HG03039 (cell line): ENCODE measurements around the gene PLPPR1.

Experiments used
- ATAC-seq: cut with Tn5 transposase; IDR thresholded peaks from one replicate; pipeline ENCODE4 v1.9.1; 2021; ENCODE audit warnings: mild to moderate bottlenecking, moderate library complexity; ENCODE audit not compliant: unreplicated experiment

PLPPR1 gene

DNA sequence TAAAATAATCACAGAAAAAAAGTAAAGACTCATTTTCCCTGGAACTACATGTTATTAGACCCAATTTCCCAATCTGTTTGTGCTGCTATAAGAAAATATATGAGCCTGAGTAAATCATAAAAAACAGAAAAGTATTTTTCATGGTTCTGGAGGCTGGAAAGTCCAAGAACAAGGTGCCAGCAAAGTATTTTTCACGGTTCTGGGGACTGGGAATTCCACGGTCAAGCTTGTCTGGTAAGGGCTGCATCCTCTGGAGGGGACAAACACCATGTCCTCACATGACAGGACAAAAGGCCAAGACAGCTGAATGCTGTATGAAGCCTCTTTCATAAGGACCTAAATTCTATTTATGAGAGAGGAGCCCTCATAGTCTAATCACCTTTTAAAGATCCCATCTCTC lies 172.3 kb downstream of the PLPPR1 start:
- ATAC-seq, result no peak

DNA sequence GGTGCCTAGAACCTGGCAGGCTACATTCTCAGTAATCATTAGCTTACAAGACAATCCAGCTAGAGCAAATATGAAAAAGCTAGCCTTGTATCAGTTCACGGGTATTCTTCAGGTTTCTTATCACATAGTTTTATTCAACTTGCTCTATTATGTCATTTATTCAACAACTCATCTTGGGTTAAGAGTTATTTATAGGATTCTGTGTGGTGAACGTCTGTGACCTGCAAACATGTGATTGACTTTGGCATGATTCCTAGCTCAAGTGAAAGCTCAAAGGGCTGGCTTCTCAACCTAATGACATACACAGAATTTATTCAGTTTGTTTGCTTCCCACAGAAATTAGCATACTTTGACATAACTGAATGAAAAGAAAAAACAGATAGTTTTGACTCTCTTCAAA lies 173.1 kb downstream of the PLPPR1 start:
- ATAC-seq, result no peak

DNA sequence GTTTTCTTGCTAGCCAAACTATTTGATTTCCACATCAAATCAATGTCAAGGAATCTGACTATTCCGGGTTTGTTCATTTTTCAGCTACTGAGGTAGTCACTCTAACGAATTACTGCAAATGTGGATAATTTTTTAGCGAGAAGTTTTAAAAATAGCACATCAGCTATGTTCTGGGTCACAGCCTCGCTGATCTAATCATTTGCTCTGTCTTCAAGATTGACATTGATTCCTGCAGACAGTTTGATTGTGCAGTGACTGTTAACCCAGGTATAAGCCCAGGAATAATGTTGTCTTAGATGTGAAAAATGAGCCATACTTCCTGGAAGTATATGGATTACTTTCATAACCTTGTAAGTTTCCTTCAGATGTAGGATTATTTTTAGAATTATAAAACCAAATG lies 181.1 kb downstream of the PLPPR1 start:
- no peak for ATAC-seq

DNA sequence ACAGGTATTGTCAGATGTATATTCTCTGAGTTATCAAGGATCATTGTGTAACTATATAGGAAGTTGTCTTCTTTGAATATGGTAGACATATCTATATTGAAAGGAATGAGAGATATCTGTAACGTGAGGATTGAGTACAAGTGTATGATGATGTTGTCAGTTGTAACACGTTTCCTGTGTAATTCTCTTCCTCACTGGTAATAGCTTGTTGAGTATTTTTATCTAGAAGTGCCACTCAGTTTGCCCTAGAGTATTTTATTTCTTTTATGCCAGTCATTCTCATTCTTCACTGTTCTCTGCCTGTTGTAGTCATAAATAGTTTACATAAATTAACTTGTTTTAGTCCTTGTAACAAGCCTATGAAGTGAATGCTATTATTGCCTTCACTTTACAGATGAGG lies 184.1 kb downstream of the PLPPR1 start:
- ATAC-seq, result no peak

DNA sequence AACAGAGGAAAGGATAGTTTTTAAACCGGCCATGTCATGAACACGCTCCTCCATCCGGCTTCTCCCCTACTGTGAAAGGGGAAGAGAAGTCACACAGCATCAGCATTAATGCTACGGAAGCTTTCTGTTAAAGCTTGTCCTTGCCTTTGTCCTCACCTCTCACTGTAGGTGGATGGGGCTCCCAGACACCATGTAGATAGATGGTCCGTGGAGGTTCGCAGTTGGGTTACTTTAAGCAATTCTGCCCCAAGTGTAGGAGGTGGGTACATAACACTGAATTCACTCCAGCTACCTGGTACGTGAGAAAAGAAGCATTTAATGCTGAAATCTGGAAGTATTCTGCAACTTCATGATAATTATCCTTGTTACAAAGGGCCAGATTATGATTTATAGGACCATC lies 190.5 kb downstream of the PLPPR1 start:
- no peak for ATAC-seq

DNA sequence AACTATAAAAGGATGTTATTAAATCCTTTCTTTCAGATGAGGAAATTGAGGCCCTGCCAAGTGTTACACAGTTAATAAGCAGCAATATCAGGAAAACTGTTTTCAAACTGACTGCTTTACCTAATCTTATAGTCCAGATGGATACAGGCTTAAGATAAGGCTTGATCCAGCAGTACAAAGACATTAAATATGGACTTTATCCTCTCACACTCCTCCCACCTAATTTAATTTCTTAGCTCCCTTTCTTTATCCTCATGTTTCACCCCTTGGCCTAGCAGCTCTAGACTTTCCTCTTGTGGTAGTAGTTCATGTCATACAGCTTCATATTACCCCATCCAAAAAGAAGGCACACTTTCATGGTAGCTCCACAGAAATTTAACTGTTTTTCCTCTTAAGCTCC lies 191.8 kb downstream of the PLPPR1 start:
- no peak for ATAC-seq

DNA sequence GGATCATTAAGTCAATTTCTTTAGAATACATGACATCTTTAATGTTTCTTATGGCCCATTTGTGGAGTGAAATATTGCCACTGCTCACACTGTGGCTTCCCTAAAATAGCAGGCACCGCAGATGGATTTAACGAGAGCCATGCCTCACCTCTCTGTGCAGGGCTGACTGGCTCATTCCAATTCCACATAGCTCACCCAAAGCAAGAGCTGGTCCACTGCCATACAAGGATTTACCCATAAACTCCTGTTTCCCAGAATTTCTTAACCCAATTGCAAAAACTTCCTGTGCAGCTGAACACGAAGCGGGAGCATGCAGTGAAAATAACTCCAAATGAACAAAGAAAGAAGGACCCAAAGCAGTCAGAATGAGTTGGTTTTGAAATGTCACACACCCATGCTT lies 196.7 kb downstream of the PLPPR1 start:
- no peak for ATAC-seq

DNA sequence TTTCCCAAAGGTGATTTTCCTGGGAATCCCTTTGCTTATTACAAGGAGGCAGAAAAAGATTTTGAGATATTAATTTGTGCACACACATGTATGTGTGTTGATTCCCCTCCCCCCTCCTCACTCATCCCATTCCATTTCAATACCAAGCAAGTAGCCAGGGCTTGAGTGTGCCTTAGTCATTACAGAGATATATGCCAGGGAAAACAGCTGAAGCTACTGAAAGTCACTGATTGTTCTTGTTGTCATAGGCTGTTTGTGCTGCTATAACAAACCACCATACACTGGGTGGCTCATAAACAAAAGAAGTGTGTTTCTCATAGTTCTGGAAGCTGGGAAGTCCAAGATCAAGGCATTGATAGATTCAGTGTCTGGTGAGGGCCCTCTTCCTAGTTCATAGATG lies 197.6 kb downstream of the PLPPR1 start:
- ATAC-seq, result no peak

DNA sequence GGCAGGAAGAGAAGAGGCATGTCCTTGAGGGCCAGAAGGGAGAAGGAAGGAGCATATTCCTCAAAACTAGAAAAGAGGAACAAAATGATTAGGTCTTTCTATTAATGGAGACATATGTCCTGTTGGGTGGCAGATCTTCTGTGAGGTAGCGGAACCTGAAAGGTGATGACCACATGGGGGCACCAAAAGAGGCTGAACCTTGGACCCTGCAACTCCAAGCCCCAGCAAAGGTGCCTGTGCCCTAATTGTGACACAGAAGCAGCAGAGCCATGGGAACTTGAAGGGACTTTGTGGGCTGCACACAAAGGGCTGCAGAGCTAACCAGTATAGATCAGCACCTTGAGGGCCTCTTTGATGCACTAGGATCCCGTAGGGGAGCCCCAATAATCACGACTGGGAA lies 198.3 kb downstream of the PLPPR1 start:
- no peak for ATAC-seq

DNA sequence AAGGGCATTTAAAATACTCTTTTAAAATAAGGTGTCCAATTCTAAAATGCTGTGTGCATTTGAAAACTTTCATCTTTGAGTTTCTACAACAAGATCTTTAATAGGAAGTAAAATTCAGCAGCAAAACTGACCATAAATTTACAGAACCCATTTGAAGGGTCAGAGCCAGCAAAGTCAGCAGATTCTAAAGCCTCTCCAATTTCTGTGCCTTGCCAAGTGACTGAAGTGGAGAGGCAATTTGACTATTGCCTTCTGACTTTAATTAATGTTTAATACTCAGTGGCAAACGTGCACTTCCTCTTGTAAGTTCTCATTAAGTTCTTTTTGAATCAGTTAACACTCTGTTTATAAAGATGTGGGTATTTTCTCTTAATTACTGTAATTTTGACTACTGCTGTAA lies 201.1 kb downstream of the PLPPR1 start:
- ATAC-seq, result no peak

DNA sequence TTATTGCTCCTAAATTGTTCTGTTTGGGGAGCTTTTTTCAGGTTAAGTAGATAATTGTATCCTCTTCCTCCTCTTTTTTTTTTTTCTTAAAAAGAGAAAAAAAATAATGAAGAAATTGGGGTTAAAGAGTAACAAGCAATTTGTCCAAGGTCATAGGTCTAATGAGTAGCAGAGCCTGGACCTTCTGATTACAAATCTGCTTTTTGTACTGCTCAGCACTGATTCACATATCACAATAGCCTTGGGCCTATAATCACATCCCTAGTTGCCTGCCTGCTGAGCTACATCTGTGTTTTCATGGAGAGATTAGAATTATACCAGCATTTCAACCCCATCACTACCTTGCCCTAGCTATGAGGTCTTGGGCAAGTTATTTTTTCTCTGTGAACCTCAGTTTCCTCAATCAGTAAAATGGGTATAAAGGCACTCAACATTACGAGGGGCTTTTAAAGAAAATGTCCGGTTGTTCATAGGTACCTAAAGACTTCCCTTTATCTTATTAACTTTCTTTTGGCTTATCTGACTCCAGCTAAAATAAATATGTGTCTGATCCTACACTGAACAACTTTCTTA lies 204.0 kb downstream of the PLPPR1 start:
- ATAC-seq, result no peak

DNA sequence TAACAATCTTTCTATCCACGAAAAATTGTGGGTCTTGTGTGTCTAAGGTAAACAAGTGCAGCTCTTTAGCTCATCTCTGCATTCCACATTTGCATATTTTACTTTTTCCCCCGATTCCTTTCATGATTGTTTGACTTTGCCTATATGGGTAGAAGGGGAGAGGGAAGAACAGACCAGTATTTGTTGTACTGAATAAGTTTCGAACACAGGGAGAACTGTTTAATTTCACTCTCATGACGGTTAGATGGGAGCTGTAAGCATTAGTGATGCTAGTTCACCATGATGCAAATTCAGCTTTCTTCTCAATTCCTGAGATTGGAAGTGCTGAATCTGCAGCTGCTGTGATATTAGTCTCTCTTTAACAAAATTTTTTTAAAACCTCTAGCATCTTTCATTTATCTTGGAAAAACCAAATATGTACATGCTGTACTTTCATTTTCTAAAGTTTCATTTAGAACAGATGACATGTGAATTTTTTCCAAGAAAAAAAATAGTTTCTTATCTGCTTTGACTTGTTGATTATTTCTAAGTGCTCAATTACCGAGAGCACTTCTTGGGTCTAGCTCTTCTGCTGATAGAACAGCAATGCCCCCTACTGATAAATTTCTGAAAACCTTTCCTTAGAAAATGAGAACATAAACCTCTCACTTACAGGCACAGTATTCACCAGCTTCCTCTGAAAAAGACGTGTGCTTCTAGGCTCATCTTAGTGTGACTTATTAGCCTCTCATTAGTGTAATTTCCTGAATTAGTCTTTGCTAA lies 206.8 kb downstream of the PLPPR1 start:
- ATAC-seq, result no peak

DNA sequence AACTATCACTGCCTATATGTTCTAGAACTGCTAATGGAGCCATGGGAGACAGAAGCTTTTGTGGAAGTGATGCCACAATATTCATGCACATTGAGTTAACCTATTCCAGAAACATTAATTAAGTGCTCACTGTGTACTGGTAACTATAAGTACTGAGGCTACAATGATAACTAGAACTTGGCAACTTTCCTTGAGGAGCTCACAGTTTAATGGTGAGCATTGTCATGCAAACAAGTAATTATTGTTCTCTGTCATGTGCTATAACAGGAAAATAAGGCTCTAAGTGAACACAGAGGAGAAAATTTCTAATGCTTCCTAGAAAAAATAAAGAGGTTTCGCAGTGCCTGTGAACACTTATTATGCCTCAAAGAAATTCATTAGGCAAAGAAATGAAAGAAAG lies 214.1 kb downstream of the PLPPR1 start:
- ATAC-seq, result no peak

DNA sequence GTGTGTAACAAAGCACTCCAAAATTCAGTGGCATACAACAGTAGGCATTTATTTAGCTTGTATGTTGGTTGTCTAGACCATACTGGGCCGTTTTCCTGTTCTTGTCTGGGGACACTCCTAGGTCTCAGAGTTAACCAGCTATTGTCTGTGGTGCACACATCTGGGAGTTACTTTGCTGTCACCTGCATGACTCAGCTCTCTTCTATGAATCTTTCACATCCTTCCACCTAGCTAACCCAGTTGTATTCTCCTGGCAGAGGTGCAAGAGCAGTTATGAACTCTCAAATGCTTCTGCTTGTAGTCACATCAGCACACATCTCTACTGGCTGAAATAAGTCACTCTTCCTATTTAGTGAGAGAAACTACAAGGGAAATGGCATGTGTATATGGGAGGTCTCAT lies 218.2 kb downstream of the PLPPR1 start:
- ATAC-seq, result no peak

DNA sequence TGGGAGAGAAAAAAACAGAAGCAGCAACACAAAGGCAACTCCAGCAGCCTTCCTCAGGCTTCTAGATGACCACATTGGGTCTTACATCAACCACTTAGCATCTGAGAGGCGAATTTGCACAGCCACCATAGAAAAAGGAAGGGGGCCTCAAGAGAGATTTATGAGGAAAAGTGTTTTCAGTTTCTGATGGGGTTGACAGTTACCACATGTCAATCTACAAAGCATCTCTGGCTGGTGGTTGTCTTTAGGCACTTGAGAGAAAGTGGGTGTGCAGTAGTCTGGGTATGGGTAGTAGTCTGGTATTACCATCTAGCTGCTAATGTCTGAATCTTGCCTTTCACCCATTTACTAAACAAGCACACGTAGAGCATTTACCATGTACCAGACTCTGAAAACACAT lies 218.8 kb downstream of the PLPPR1 start:
- ATAC-seq, result no peak

DNA sequence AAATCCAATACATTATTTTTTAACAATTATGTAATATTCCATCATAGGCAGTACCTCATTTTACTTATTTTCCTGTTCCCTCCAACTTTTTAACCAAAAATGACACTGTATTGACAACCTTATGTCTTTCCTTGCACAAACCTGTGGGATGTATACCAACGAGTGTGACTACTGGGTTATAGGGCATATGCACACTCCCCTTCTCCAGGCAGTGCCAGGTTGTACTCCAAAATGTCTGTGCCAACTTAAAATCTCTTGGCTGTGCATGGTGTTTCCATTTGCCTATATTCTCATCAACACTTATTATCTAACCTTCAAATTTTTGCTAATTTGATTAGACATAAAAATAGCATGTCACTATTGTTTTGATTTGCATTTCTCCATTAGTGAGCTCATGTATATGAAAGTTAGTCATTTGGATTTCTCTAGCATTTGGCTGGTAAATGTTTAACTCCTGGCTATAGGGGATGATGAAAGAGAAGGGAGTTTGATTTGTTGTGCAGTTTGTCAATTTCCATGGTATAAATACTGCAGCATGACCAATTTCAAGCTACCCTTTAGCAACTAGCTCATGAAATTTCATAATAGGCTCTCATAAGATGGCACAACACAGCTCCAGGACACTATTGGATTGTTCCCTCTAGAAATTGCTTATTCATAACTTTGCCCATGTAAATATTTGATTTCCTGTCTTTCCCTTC lies 226.4 kb downstream of the PLPPR1 start:
- ATAC-seq, result no peak

DNA sequence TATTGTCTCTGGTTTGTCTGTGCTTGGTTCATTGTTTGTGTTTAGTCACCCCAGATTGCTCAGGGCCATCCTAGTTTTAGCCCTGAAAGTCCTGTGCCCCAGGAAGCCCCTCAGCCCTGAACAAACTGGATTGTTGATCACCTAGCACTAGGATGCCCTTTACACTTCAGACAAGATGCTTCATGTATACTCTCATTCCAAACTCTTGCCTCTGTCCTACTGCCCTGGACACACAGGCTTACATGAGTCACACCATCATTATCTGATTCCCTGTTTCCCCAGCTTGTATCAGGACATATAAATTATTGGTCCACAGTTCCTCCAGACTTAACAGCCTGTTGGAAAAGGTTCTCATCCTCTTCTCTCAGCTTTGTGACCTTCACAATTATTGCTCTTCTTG lies 236.2 kb downstream of the PLPPR1 start:
- no peak for ATAC-seq

DNA sequence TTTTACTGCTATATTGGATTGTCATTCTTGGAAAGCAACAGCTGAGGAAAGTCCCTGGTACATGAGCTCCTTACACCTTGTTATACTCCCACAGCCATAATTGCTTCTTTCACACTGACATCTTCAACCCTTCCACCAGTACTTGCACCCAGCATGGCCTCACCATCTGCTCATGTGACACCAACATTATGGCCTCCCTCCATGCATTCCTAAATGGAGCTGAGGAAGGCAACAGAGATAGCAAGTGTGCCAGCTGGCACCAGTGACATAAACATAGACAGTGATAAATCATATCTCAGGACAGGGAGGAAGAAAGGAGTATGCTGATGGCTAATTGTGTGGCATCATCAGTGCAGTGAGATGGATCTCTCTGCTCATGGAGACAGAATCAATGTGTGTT lies 236.7 kb downstream of the PLPPR1 start:
- no peak for ATAC-seq

DNA sequence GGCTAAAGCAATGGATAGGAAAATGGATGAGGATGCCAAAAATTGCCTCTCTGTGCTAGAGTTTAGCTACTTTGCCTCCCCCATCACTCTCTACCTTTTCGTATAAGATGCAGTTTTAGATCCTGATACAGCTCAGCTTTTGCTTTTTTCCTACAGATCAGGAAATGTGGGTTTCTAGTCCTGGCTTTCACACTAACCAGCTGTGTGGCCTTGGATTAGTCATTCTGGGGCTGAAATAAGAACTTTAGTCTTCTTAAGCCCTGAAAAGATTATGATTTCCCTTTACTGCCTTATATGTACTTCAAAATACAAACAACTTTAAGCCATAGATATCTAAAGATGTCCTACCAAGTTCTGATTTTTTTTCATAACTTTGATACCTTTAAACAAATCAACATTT lies 239.9 kb downstream of the PLPPR1 start:
- no peak for ATAC-seq

DNA sequence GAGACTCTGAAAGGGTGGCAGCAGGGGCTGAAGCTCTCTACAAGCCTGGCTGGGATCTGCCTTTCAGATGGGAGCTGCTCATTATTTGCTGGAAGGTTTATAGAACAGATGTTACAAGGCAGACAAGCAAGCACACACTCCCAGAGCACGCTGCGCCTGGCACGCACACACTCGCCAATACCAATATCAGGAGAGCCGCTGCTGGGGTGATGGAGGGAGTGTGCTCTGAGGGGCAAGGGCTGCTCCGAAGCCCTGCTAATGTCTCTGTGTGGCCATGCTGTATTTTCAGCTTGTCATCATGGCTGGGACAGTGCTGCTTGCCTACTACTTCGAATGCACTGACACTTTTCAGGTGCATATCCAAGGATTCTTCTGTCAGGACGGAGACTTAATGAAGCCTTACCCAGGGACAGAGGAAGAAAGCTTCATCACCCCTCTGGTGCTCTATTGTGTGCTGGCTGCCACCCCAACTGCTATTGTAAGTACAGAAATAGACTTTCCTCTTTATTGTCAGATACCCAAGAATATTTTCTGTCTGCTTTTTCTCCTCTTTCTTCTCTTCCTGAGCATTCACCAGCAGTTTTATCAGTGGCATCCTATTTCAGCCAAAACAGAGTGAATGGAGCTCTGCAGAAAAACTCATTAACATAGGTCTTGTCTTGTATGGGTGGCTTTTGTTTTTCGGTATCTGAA lies 241.2 kb downstream of the PLPPR1 start:
- no peak for ATAC-seq

DNA sequence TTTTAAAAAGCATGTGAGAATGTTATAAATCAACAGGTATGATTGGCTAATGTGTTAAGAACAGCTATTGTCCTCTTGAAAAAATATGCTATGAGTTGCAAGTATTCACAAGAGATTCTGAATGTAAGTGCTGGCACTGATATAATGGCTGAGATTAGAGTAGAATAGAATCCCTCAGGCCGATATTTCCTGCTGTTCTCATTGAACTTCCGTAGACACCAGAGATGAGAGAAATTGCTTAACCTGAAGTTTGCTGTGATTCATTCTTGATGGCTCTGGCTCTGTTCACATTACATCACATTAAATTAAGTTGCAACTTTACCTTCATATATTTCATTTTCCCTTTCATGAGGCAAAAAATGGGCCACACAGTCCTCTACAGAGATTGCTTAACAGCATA lies 241.8 kb downstream of the PLPPR1 start:
- no peak for ATAC-seq

DNA sequence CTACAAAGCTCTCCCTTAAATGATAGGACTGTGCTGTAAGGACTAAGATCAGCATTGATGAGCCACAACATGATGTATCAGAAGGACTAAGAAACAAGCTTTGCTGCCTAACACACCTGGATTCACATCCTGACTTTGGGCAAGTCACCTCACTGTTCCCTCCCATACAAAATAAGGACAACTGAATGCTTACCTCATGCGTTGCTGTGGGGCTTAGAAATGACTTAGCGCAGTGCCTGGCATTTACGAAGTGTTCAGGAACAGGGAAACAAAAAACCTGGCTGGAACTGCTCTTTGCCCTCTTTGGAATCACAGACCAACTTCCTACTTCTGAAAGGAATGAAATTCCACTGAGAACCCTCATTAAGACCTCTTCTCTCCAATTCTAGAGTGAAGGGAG lies 242.6 kb downstream of the PLPPR1 start:
- no peak for ATAC-seq
